H1 (cell line): ENCODE data around the gene ASB7. TPM values are rescaled to one million over a fixed set of nuclear protein-coding genes. Genes with fewer than 3 reads are reported as not detected.

Experiments used
- CTCF ChIA-PET: fragments of 300-600 bp; sonication (Branson Sonifier 250); formaldehyde crosslinking; loops from one replicate; lab custom pipeline; 2021; ENCODE audit not compliant: partially characterized antibody; lab: Charles Lee
- POLR2A ChIA-PET: fragments of 300-600 bp; sonication (Branson Sonifier 250); formaldehyde crosslinking; loops from one replicate; lab custom pipeline; 2021; ENCODE audit warnings: inconsistent platforms; ENCODE audit not compliant: partially characterized antibody; lab: Charles Lee
- DNase-seq, 2 experiments: peaks; one replicate each; pipeline versions ENCODE4 v3.0.0 to v3.0.0-alpha.2; 2010 to 2022; ENCODE audit warnings: low spot score in 2 of 2, low read depth in 1 of 2, mixed read lengths in 1 of 2
- FAIRE-seq: peaks from 2 replicates; lab custom pipeline; 2011; peaks lifted over from hg19 to GRCh38; lab: Jason Lieb, UNC
- H2AFZ ChIP-seq: 2 replicates; pipeline ENCODE4 v1.8.1; 2012; ENCODE audit warnings: low read length, inconsistent platforms
- H2AK5ac ChIP-seq: 2 replicates; pipeline ENCODE4 v1.6.1; 2013; ENCODE audit warnings: low read depth, low read length
- H2BK120ac ChIP-seq: replicated peaks from 2 replicates; pipeline ENCODE3; 2013; ENCODE audit warnings: low read depth, low read length, inconsistent platforms
- H2BK12ac ChIP-seq: 2 replicates; pipeline ENCODE4 v1.6.1; 2013; ENCODE audit warnings: low read depth, low read length
- H2BK15ac ChIP-seq: 2 replicates; pipeline ENCODE4 v1.6.1; 2013; ENCODE audit warnings: low read length
- H2BK20ac ChIP-seq: 2 replicates; pipeline ENCODE4 v1.6.1; 2013; ENCODE audit warnings: low read length
- H2BK5ac ChIP-seq: 2 replicates; pipeline ENCODE4 v1.6.1; 2013; ENCODE audit warnings: low read depth, low read length
- H3K14ac ChIP-seq: 2 replicates; pipeline ENCODE4 v1.6.1; 2013; ENCODE audit warnings: inconsistent platforms; ENCODE audit not compliant: insufficient read length
- H3K18ac ChIP-seq: 2 replicates; pipeline ENCODE4 v1.6.1; 2013; ENCODE audit warnings: low read length; ENCODE audit errors: extremely low read depth
- H3K23ac ChIP-seq: 2 replicates; pipeline ENCODE4 v1.6.1; 2013; ENCODE audit warnings: inconsistent platforms; ENCODE audit not compliant: insufficient read length
- H3K23me2 ChIP-seq: 2 replicates; pipeline ENCODE4 v1.6.1; 2013; ENCODE audit warnings: low read depth, low read length
- H3K27ac ChIP-seq: 2 replicates; pipeline ENCODE4 v1.6.1; 2011; ENCODE audit warnings: low read depth, low read length, inconsistent platforms
- H3K27me3 ChIP-seq, 4 experiments: replicated peaks in 1 of 4; 1 replicate in 1 of 4; 2 replicates in 3 of 4; pipeline versions ENCODE4 v1.6.1 to v1.8.1; 2011 to 2013; ENCODE audit warnings: low read length in 3 of 4, mild to moderate bottlenecking in 3 of 4, inconsistent platforms in 2 of 4, mixed read lengths in 2 of 4, moderate library complexity in 1 of 4; ENCODE audit not compliant: control insufficient read depth in 3 of 4, insufficient read depth in 3 of 4; ENCODE audit errors: extremely low read depth in 1 of 4
- H3K36me3 ChIP-seq, 4 experiments: 2 replicates each; pipeline versions ENCODE4 v1.6.1 to v1.8.1; 2011 to 2013; ENCODE audit warnings: mild to moderate bottlenecking in 4 of 4, low read length in 3 of 4, moderate library complexity in 2 of 4, control low read depth in 1 of 4, inconsistent platforms in 1 of 4; ENCODE audit not compliant: insufficient read depth in 4 of 4, control insufficient read depth in 2 of 4
- H3K4ac ChIP-seq: replicated peaks from 2 replicates; pipeline ENCODE3; 2013; ENCODE audit warnings: low read length, low read depth, mixed read lengths, inconsistent platforms; ENCODE audit not compliant: insufficient read length
- H3K4me1 ChIP-seq, 4 experiments: replicated peaks in 1 of 4; 1 replicate in 1 of 4; 2 replicates in 3 of 4; pipeline versions ENCODE4 v1.6.1 to v1.8.1; 2011 to 2013; ENCODE audit warnings: low read length in 3 of 4, inconsistent platforms in 2 of 4, mixed read lengths in 1 of 4; ENCODE audit not compliant: insufficient read depth in 4 of 4, control insufficient read depth in 3 of 4
- H3K4me2 ChIP-seq, 2 experiments: 2 replicates each; pipeline versions ENCODE4 v1.6.1 to v1.8.1; 2011 to 2013; ENCODE audit warnings: low read depth in 2 of 2, low read length in 2 of 2, control low read depth in 1 of 2, inconsistent platforms in 1 of 2, mild to moderate bottlenecking in 1 of 2; ENCODE audit not compliant: insufficient read depth in 1 of 2
- H3K4me3 ChIP-seq, 4 experiments: fragments of 200-600, 300-600 bp in 1 of 4; sonication (generic), shearing (Covaris generic), sonication (Bioruptor Twin) in 1 of 4; 2 replicates each; pipeline versions ENCODE4 v1.5.1 to v1.8.1; 2011 to 2016; ENCODE audit warnings: low read length in 4 of 4, low read depth in 3 of 4, control low read depth in 2 of 4, inconsistent platforms in 2 of 4, mild to moderate bottlenecking in 2 of 4, mixed read lengths in 1 of 4, moderate library complexity in 1 of 4; ENCODE audit not compliant: insufficient read depth in 2 of 4; ENCODE audit errors: extremely low read depth in 1 of 4
- H3K56ac ChIP-seq: replicated peaks from 2 replicates; pipeline ENCODE3; 2013; ENCODE audit warnings: low read depth, mild to moderate bottlenecking, mixed read lengths, low read length, inconsistent platforms; ENCODE audit not compliant: insufficient read length
- H3K79me1 ChIP-seq: 2 replicates; pipeline ENCODE4 v1.6.1; 2013; ENCODE audit warnings: low read depth, low read length, control low read depth
- H3K79me2 ChIP-seq, 2 experiments: 2 replicates each; pipeline versions ENCODE4 v1.6.1 to v1.8.1; 2012 to 2013; ENCODE audit warnings: low read length in 2 of 2, mild to moderate bottlenecking in 2 of 2, inconsistent platforms in 1 of 2; ENCODE audit not compliant: insufficient read depth in 2 of 2, control insufficient read depth in 1 of 2
- H3K9ac ChIP-seq, 4 experiments: replicated peaks in 1 of 4; 1 replicate in 1 of 4; 2 replicates in 3 of 4; pipeline versions ENCODE4 v1.6.1 to v1.8.1; 2011 to 2013; ENCODE audit warnings: low read depth in 3 of 4, low read length in 3 of 4, control low read depth in 2 of 4, mild to moderate bottlenecking in 2 of 4, moderate library complexity in 2 of 4, inconsistent platforms in 1 of 4; ENCODE audit errors: extremely low read depth in 1 of 4
- H3K9me3 ChIP-seq, 2 experiments: 2 replicates each; pipeline versions ENCODE4 v1.6.1 to v1.8.1; 2012 to 2013; ENCODE audit warnings: mild to moderate bottlenecking in 2 of 2, moderate library complexity in 2 of 2, control low read depth in 1 of 2, inconsistent platforms in 1 of 2, low read depth in 1 of 2, low read length in 1 of 2, mixed read lengths in 1 of 2; ENCODE audit not compliant: insufficient read depth in 2 of 2
- H4K20me1 ChIP-seq, 2 experiments: replicated peaks in 1 of 2; 2 replicates each; pipeline versions ENCODE3 to v1.8.1; 2011 to 2013; ENCODE audit warnings: inconsistent platforms in 2 of 2, low read length in 2 of 2, mild to moderate bottlenecking in 1 of 2; ENCODE audit not compliant: insufficient read depth in 2 of 2, control insufficient read depth in 1 of 2
- H4K5ac ChIP-seq: 2 replicates; pipeline ENCODE4 v1.6.1; 2013; ENCODE audit warnings: low read length, low read depth, mixed read lengths, inconsistent platforms; ENCODE audit not compliant: insufficient read length
- H4K8ac ChIP-seq: 2 replicates; pipeline ENCODE4 v1.8.0; 2013; ENCODE audit warnings: mild to moderate bottlenecking, moderate library complexity, low read length, inconsistent platforms; ENCODE audit not compliant: insufficient read depth; ENCODE audit errors: extremely low read depth
- H4K91ac ChIP-seq: replicated peaks from 2 replicates; pipeline ENCODE3; 2013; ENCODE audit warnings: low read length, mixed read lengths, inconsistent platforms; ENCODE audit not compliant: insufficient read length
- EGR1 ChIP-seq: IDR thresholded peaks from 2 replicates; pipeline ENCODE4 v1.6.1; 2011; ENCODE audit warnings: low read depth, low read length, borderline replicate concordance
- WGBS, 2 experiments: shearing (Covaris generic) in 1 of 2; methylation state at CpG; one replicate each; pipeline versions ENCODE4 v1.1.6 to v1.1.7; 2013 to 2015; ENCODE audit warnings: low lambda C conversion rate in 2 of 2, mixed read lengths in 2 of 2, inconsistent platforms in 1 of 2, low coverage in 1 of 2, missing lambda C conversion rate in 1 of 2; ENCODE audit not compliant: insufficient replicate concordance in 2 of 2, insufficient coverage in 1 of 2, insufficient read length in 1 of 2; ENCODE audit errors: extremely low coverage in 1 of 2, missing lambda C conversion rate in 1 of 2; 5-methylcytosine and 5-hydroxymethylcytosine counted together
- polyA plus RNA-seq, 7 experiments: library from polyadenylated mRNA; depleted of rRNA in 3 of 7; stranded (reverse) in 5 of 7; unstranded in 2 of 7; fragments of >200 nt in 5 of 7; fragments of 200-250 nt in 2 of 7; gene quantifications; 1 replicate in 5 of 7; 2 replicates in 1 of 7; 4 replicates in 1 of 7; pipeline versions ENCODE4 v1.2.1 to v1.2.3, GENCODE V29; 2011 to 2013; ENCODE audit warnings: missing spikeins in 2 of 7, mixed read lengths in 2 of 7
- total RNA-seq: library from RNA; stranded (reverse); fragmentation: NEBNext Ultra II Directional; extraction: Animal tissue kit (Norgen Biotek cat#: 25700); gene quantifications from 2 replicates; pipeline ENCODE4 v1.2.1, GENCODE V29; 2021
- TF ChIP-seq, protein P1 (sequence below): IDR thresholded peaks from 2 replicates; pipeline ENCODE4 v1.6.1; 2011; ENCODE audit warnings: low read length, improper control_type of control experiment

Gene ASB7
- total and polyA plus RNA-seq, 2 of the 8 experiments (the other 6 are each of a cell fraction or from before 2014, with no cell fraction given) = 5.2 to 12.8 TPM

DNA sequence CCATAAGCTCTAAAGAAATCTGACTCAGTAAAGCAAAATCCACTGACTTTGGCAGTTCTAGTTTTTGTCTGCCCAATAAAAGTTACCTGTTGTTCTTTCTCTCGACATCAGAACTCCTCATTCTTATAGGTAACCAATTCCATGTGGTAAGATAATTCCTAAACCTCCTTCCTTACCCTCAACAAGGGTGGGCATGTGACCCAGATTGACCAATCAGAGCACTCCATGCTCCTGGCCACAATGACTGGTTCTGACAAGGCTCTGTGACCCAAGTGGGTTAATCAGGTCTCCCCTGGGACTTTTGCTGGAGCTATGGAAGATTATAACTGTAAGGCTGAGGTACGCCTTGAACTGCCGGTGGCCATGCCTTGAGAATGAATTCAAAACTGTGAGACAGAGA is 32.1 kb upstream of the ASB7 start:
- Histone ChIP-seq H2BK12ac (no peak overlapping the region), H3K56ac (no peak overlapping the region), H4K20me1 (no peaks in the 10 kb centered on the region), H3K36me3 (peaks cover 0 to 4% (median 0%) of the 10 kb centered on the region in 4 experiments; a peak in 2 of 8 replicates), H3K79me1 (no peaks in the 10 kb centered on the region), H2BK20ac (no peak overlapping the region), H3K14ac (no peak overlapping the region), H3K4me3 (no peak overlapping the region), H3K27ac (no peak overlapping the region), H3K4ac (no peak overlapping the region), H3K23me2 (no peaks in the 10 kb centered on the region), H2BK5ac (no peak overlapping the region), H3K9me3 (no peaks in the 10 kb centered on the region), H4K5ac (no peak overlapping the region), H4K91ac (no peak overlapping the region)
- 87% methylated on average over 3 of the region's 3 CpGs; no CpG with 5 or more reads in 1 of the 2 experiments for WGBS, 2 experiments
- FAIRE-seq = no peak
- TF ChIP-seq, protein P1, sequence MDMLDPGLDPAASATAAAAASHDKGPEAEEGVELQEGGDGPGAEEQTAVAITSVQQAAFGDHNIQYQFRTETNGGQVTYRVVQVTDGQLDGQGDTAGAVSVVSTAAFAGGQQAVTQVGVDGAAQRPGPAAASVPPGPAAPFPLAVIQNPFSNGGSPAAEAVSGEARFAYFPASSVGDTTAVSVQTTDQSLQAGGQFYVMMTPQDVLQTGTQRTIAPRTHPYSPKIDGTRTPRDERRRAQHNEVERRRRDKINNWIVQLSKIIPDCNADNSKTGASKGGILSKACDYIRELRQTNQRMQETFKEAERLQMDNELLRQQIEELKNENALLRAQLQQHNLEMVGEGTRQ = peak; percentile 33; the same call in 1 of the 2 replicates
- no peak for TF ChIP-seq EGR1
- TF ChIP-seq, all 59 proteins: peak for 1
- H2BK120ac ChIP-seq = no peak overlapping the region
- no peaks in the 10 kb centered on the region for H3K4me1 ChIP-seq
- H3K27me3 ChIP-seq = no peaks in the 10 kb centered on the region
- H4K8ac ChIP-seq = no peak overlapping the region
- no peak overlapping the region for H2AK5ac ChIP-seq
- no peak overlapping the region for H3K18ac ChIP-seq
- no peak overlapping the region for H2AFZ ChIP-seq
- H3K9ac ChIP-seq = no peak overlapping the region
- no peak overlapping the region for H2BK15ac ChIP-seq
- ChIA-PET POLR2A (no interaction called here), CTCF (interaction anchor here (1.4 kb wide), 1 partner anchor 228 kb away, joined by 3 read pairs; no protein-coding TSS in a partner anchor)
- no peak overlapping the region for H3K4me2 ChIP-seq
- DNase-seq = no peak
- no peaks in the 10 kb centered on the region for H3K79me2 ChIP-seq
- H3K23ac ChIP-seq = no peak overlapping the region
